HUES64 (cell line): ENCODE measurements around the gene AIRE.
"Not testable (repeated sequence)": the region's sequence is repeated elsewhere in the genome, so short reads cannot be mapped to it uniquely, and the experiment has no call there.

ENCODE experiments used
- H3K27ac ChIP-seq: 2 replicates; pipeline ENCODE4 v1.7.0; 2013; ENCODE audit warnings: low read depth, low read length, inconsistent platforms
- H3K27me3 ChIP-seq: 2 replicates; pipeline ENCODE4 v1.6.1; 2013; ENCODE audit warnings: mild to moderate bottlenecking, low read length; ENCODE audit not compliant: insufficient read depth
- H3K36me3 ChIP-seq: 2 replicates; pipeline ENCODE4 v1.6.1; 2013; ENCODE audit warnings: mild to moderate bottlenecking, low read length; ENCODE audit not compliant: insufficient read depth
- H3K4me1 ChIP-seq: 2 replicates; pipeline ENCODE4 v1.6.1; 2013; ENCODE audit warnings: mild to moderate bottlenecking, low read length, moderate library complexity; ENCODE audit not compliant: insufficient read depth
- H3K4me3 ChIP-seq: 2 replicates; pipeline ENCODE4 v1.5.1; 2013; ENCODE audit warnings: mild to moderate bottlenecking, low read length, moderate library complexity
- H3K9ac ChIP-seq: 2 replicates; pipeline ENCODE4 v1.6.1; 2013; ENCODE audit warnings: mild to moderate bottlenecking, low read depth, low read length
- H3K9me3 ChIP-seq: 2 replicates; pipeline ENCODE4 v1.6.1; 2013; ENCODE audit warnings: low read depth, low read length; ENCODE audit not compliant: insufficient read depth
- WGBS: fragments of 150-250, 120-280 bp; methylation state at CpG from one replicate; pipeline ENCODE4 v1.1.7; 2013; ENCODE audit warnings: missing lambda C conversion rate; 5-methylcytosine and 5-hydroxymethylcytosine counted together

The AIRE gene

GRCh38 chr21:44301141-44301540, 15.5 kb downstream of the AIRE start:
- Histone ChIP-seq H3K9ac (no peak overlapping the region; the same call in 1 of the 2 replicates), H3K27ac (no peak overlapping the region), H3K9me3 (no peaks in the 10 kb centered on the region), H3K4me3 (peak overlapping the region; percentile 66), H3K27me3 (no peaks in the 10 kb centered on the region), H3K4me1 (no peaks in the 10 kb centered on the region; the same call in 1 of the 2 replicates), H3K36me3 (no peaks in the 10 kb centered on the region)
- 86% methylated on average over 13 of the region's 13 CpGs for WGBS

GRCh38 chr21:44301961-44302406, 16.3 kb downstream of the AIRE start:
- no peak overlapping the region for H3K27ac ChIP-seq
- 94% methylated on average over 9 of the region's 9 CpGs for WGBS
- H3K27me3 ChIP-seq, result no peaks in the 10 kb centered on the region
- H3K4me1 ChIP-seq, result no peaks in the 10 kb centered on the region; the same call in 1 of the 2 replicates
- no peaks in the 10 kb centered on the region for H3K9me3 ChIP-seq
- H3K36me3 ChIP-seq, result no peaks in the 10 kb centered on the region
- H3K4me3 ChIP-seq, result no peak overlapping the region
- no peak overlapping the region for H3K9ac ChIP-seq

GRCh38 chr21:44302573-44303401, 17.1 kb downstream of the AIRE start:
- H3K9ac ChIP-seq, H3K27me3 ChIP-seq, H3K27ac ChIP-seq, H3K36me3 ChIP-seq, H3K4me1 ChIP-seq, H3K9me3 ChIP-seq, H3K4me3 ChIP-seq: not testable (repeated sequence)
- 91% methylated on average over 23 of the region's 23 CpGs for WGBS

- H3K4me1 ChIP-seq, result no peaks in the 10 kb centered on the region; the same call in 1 of the 2 replicates
- H3K27me3 ChIP-seq, result no peaks in the 10 kb centered on the region
- peaks cover 4% of the 10 kb centered on the region; the same call in 1 of the 2 replicates for H3K36me3 ChIP-seq
- no peak overlapping the region for H3K9ac ChIP-seq
- H3K4me3 ChIP-seq, result no peak overlapping the region
- H3K27ac ChIP-seq, result no peak overlapping the region; the same call in 1 of the 2 replicates
- no peaks in the 10 kb centered on the region for H3K9me3 ChIP-seq
- 89% methylated on average over 12 of the region's 12 CpGs for WGBS
Observed at GRCh38 chr21:44303490-44303981, 17.9 kb downstream of the AIRE start.

GRCh38 chr21:44304011-44304616, 18.4 kb downstream of the AIRE start:
- Histone ChIP-seq H3K4me3 (no peak overlapping the region), H3K9ac (no peak overlapping the region; the same call in 1 of the 2 replicates), H3K9me3 (no peaks in the 10 kb centered on the region), H3K27ac (no peak overlapping the region; the same call in 1 of the 2 replicates), H3K27me3 (no peaks in the 10 kb centered on the region), H3K36me3 (peaks cover 4% of the 10 kb centered on the region; the same call in 1 of the 2 replicates), H3K4me1 (peaks cover 4% of the 10 kb centered on the region)
- WGBS, result 89% methylated on average over 16 of the region's 16 CpGs

GRCh38 chr21:44304877-44305293, 19.2 kb downstream of the AIRE start:
- Histone ChIP-seq H3K4me3 (no peak overlapping the region), H3K36me3 (peaks cover 4% of the 10 kb centered on the region; the same call in 1 of the 2 replicates), H3K9me3 (no peaks in the 10 kb centered on the region), H3K9ac (no peak overlapping the region), H3K27me3 (no peaks in the 10 kb centered on the region), H3K27ac (no peak overlapping the region), H3K4me1 (peaks cover 4% of the 10 kb centered on the region)
- WGBS, result 81% methylated on average over 8 of the region's 8 CpGs

- Histone ChIP-seq H3K9me3 (no peaks in the 10 kb centered on the region), H3K36me3 (peaks cover 12% of the 10 kb centered on the region), H3K4me3 (no peak overlapping the region), H3K27me3 (no peaks in the 10 kb centered on the region), H3K4me1 (peaks cover 4% of the 10 kb centered on the region), H3K9ac (no peak overlapping the region), H3K27ac (no peak overlapping the region)
- 94% methylated on average over 9 of the region's 9 CpGs for WGBS
Observed at GRCh38 chr21:44305691-44306090, 20.0 kb downstream of the AIRE start.

GRCh38 chr21:44306936-44307704, 21.4 kb downstream of the AIRE start:
- 95% methylated on average over 21 of the region's 21 CpGs for WGBS
- Histone ChIP-seq H3K9ac (no peak overlapping the region), H3K27me3 (no peaks in the 10 kb centered on the region), H3K36me3 (peaks cover 23% of the 10 kb centered on the region), H3K4me1 (peaks cover 4% of the 10 kb centered on the region), H3K27ac (no peak overlapping the region), H3K4me3 (no peak overlapping the region), H3K9me3 (no peaks in the 10 kb centered on the region)

GRCh38 chr21:44310628-44311507, 25.2 kb downstream of the AIRE start:
- Histone ChIP-seq H3K9ac (no peak overlapping the region), H3K27me3 (no peaks in the 10 kb centered on the region), H3K4me1 (peaks cover 4% of the 10 kb centered on the region), H3K4me3 (no peak overlapping the region), H3K36me3 (peaks cover 46% of the 10 kb centered on the region), H3K9me3 (no peaks in the 10 kb centered on the region), H3K27ac (no peak overlapping the region)
- WGBS, result 95% methylated on average over 28 of the region's 28 CpGs

GRCh38 chr21:44312089-44312488, 26.4 kb downstream of the AIRE start:
- Histone ChIP-seq H3K9ac (no peak overlapping the region), H3K27ac (no peak overlapping the region), H3K9me3 (no peaks in the 10 kb centered on the region), H3K36me3 (peaks cover 52% of the 10 kb centered on the region), H3K4me3 (no peak overlapping the region), H3K27me3 (no peaks in the 10 kb centered on the region), H3K4me1 (peaks cover 4% of the 10 kb centered on the region)
- 96% methylated on average over 22 of the region's 22 CpGs for WGBS
